ENCODE measurements around the gene ATP9A. TPM values are rescaled to one million over a fixed set of nuclear protein-coding genes. Genes with fewer than 3 reads are reported as not detected.

Gene ATP9A
- total and polyA plus RNA-seq, 5 donors from 2014 or later = 0.10 to 0.76 TPM; not detected in 3

- DNase-seq (peak; percentile 28 to 59 (median 49)), ATAC-seq (ENCODE audit: low read depth in 2 of 2) (peak in 1 of 2 donors; percentile 65)
- Histone ChIP-seq H3K9me3 (ENCODE audit: control insufficient read depth in 2 of 2, low read length in 2 of 2) (no peaks in the 10 kb centered on the region), H3K36me3 (ENCODE audit: control insufficient read depth, insufficient read depth, low read length) (no peaks in the 10 kb centered on the region), H3K4me1 (ENCODE audit: control insufficient read depth, insufficient read depth, low read length, poor library complexity, severe bottlenecking) (no peaks in the 10 kb centered on the region), H3K27ac (ENCODE audit: insufficient read depth, low read length, poor library complexity, severe bottlenecking) (no peak overlapping the region), H3K4me3 (ENCODE audit: low read depth, low read length) (no peak overlapping the region), H3K27me3 (ENCODE audit: control insufficient read depth, insufficient read depth, low read length) (no peaks in the 10 kb centered on the region)
- no peaks in the 10 kb centered on the region for H3K27me3 Mint-ChIP-seq
- H3K4me3 Mint-ChIP-seq = no peak overlapping the region
- H3K27ac Mint-ChIP-seq = peak overlapping the region in 1 of 3 donors; percentile 66
- H3K9me3 Mint-ChIP-seq = peaks cover 0 to 1% (median 0%) of the 10 kb centered on the region in 7 donors
- H3K36me3 Mint-ChIP-seq = no peaks in the 10 kb centered on the region
- peaks cover 0 to 7% (median under 1%) of the 10 kb centered on the region in 4 donors for H3K4me1 Mint-ChIP-seq
Measured at GRCh38 chr20:51624157-51624731, 143.9 kb downstream of the ATP9A start.

GRCh38 chr20:51623255-51623654 lies 144.9 kb downstream of the ATP9A start:
- H3K27ac Mint-ChIP-seq = no peak overlapping the region
- H3K4me3 Mint-ChIP-seq = no peak overlapping the region
- Histone ChIP-seq H3K36me3 (ENCODE audit: control insufficient read depth, insufficient read depth, low read length) (no peaks in the 10 kb centered on the region), H3K4me1 (ENCODE audit: control insufficient read depth, insufficient read depth, low read length, poor library complexity, severe bottlenecking) (no peaks in the 10 kb centered on the region), H3K27me3 (ENCODE audit: control insufficient read depth, insufficient read depth, low read length) (no peaks in the 10 kb centered on the region), H3K9me3 (ENCODE audit: control insufficient read depth in 2 of 2, low read length in 2 of 2) (no peaks in the 10 kb centered on the region), H3K27ac (ENCODE audit: insufficient read depth, low read length, poor library complexity, severe bottlenecking) (no peak overlapping the region), H3K4me3 (ENCODE audit: low read depth, low read length) (no peak overlapping the region)
- peaks cover 0 to 2% (median under 1%) of the 10 kb centered on the region in 4 donors for H3K4me1 Mint-ChIP-seq
- DNase-seq (no peak), ATAC-seq (ENCODE audit: low read depth in 2 of 2) (no peak)
- no peaks in the 10 kb centered on the region for H3K27me3 Mint-ChIP-seq
- H3K36me3 Mint-ChIP-seq = no peaks in the 10 kb centered on the region
- H3K9me3 Mint-ChIP-seq = peaks cover 0 to 1% (median 0%) of the 10 kb centered on the region in 7 donors

GRCh38 chr20:51622004-51622874 lies 146.0 kb downstream of the ATP9A start:
- Histone ChIP-seq H3K4me1 (ENCODE audit: control insufficient read depth, insufficient read depth, low read length, poor library complexity, severe bottlenecking) (no peaks in the 10 kb centered on the region), H3K4me3 (ENCODE audit: low read depth, low read length) (no peak overlapping the region), H3K9me3 (ENCODE audit: control insufficient read depth in 2 of 2, low read length in 2 of 2) (no peaks in the 10 kb centered on the region), H3K36me3 (ENCODE audit: control insufficient read depth, insufficient read depth, low read length) (no peaks in the 10 kb centered on the region), H3K27ac (ENCODE audit: insufficient read depth, low read length, poor library complexity, severe bottlenecking) (no peak overlapping the region), H3K27me3 (ENCODE audit: control insufficient read depth, insufficient read depth, low read length) (no peaks in the 10 kb centered on the region)
- H3K9me3 Mint-ChIP-seq = no peaks in the 10 kb centered on the region
- no peak overlapping the region for H3K4me3 Mint-ChIP-seq
- no peaks in the 10 kb centered on the region for H3K27me3 Mint-ChIP-seq
- peaks cover 0 to 2% (median under 1%) of the 10 kb centered on the region in 4 donors for H3K4me1 Mint-ChIP-seq
- no peak overlapping the region for H3K27ac Mint-ChIP-seq
- H3K36me3 Mint-ChIP-seq = no peaks in the 10 kb centered on the region
- ATAC-seq (ENCODE audit: low read depth in 2 of 2) (no peak), DNase-seq (no peak)

- no peak for ATAC-seq (ENCODE audit: low read depth in 2 of 2)
- H3K9me3 ChIP-seq (ENCODE audit: control insufficient read depth in 2 of 2, low read length in 2 of 2) = no peaks in the 10 kb centered on the region
- peak overlapping the region in 1 of 3 donors; percentile 33 for H3K27ac Mint-ChIP-seq
Measured at GRCh38 chr20:51620432-51620831, 147.8 kb downstream of the ATP9A start.

DNA sequence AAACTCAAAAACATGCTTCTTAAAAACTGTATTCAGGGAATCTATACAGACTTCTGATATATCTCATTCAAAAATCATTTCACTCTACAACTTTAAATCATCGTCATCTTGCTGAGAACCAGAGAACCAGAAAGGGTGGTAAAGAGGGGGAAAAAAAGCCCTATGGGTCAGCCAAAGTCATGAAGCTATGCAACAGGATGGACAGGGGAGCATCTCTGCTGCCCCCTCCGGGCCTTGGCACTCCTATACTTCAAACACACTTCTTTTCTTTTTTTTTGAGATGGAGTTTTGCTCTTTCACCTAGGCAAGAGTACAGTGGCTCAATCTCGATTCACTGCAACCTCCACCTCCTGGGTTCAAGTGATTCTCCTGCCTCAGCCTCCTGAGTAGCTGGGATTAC lies 152.1 kb downstream of the ATP9A start:
- Histone ChIP-seq H3K27ac (ENCODE audit: insufficient read depth, low read length, poor library complexity, severe bottlenecking) (no peak overlapping the region), H3K9me3 (ENCODE audit: control insufficient read depth in 2 of 2, low read length in 2 of 2) (no peaks in the 10 kb centered on the region), H3K36me3 (ENCODE audit: control insufficient read depth, insufficient read depth, low read length) (no peaks in the 10 kb centered on the region), H3K4me3 (ENCODE audit: low read depth, low read length) (no peak overlapping the region), H3K27me3 (ENCODE audit: control insufficient read depth, insufficient read depth, low read length) (no peaks in the 10 kb centered on the region), H3K4me1 (ENCODE audit: control insufficient read depth, insufficient read depth, low read length, poor library complexity, severe bottlenecking) (no peaks in the 10 kb centered on the region)
- H3K4me3 Mint-ChIP-seq = no peak overlapping the region
- peaks cover 7% of the 10 kb centered on the region for H3K27me3 Mint-ChIP-seq
- no peaks in the 10 kb centered on the region for H3K9me3 Mint-ChIP-seq
- H3K4me1 Mint-ChIP-seq = no peaks in the 10 kb centered on the region
- DNase-seq (no peak), ATAC-seq (ENCODE audit: low read depth in 2 of 2) (no peak)
- H3K36me3 Mint-ChIP-seq = no peaks in the 10 kb centered on the region
- H3K27ac Mint-ChIP-seq = no peak overlapping the region

More at GRCh38 chr20:51620432-51620831, 147.8 kb downstream of the ATP9A start:
- no peak for DNase-seq
- H3K4me3 Mint-ChIP-seq = no peak overlapping the region
- H3K27me3 Mint-ChIP-seq = no peaks in the 10 kb centered on the region
- H3K4me1 Mint-ChIP-seq = peaks cover 0 to 2% (median under 1%) of the 10 kb centered on the region in 4 donors
- H3K9me3 Mint-ChIP-seq = no peaks in the 10 kb centered on the region
- no peaks in the 10 kb centered on the region for H3K36me3 Mint-ChIP-seq
- no peaks in the 10 kb centered on the region for H3K27me3 ChIP-seq (ENCODE audit: control insufficient read depth, insufficient read depth, low read length)
- no peaks in the 10 kb centered on the region for H3K36me3 ChIP-seq (ENCODE audit: control insufficient read depth, insufficient read depth, low read length)
- H3K27ac ChIP-seq (ENCODE audit: insufficient read depth, low read length, poor library complexity, severe bottlenecking) = no peak overlapping the region
- H3K4me3 ChIP-seq (ENCODE audit: low read depth, low read length) = no peak overlapping the region
- no peaks in the 10 kb centered on the region for H3K4me1 ChIP-seq (ENCODE audit: control insufficient read depth, insufficient read depth, low read length, poor library complexity, severe bottlenecking)

- H3K27ac Mint-ChIP-seq = no peak overlapping the region
- no peaks in the 10 kb centered on the region for H3K36me3 Mint-ChIP-seq
- Histone ChIP-seq H3K27ac (ENCODE audit: insufficient read depth, low read length, poor library complexity, severe bottlenecking) (no peak overlapping the region), H3K4me3 (ENCODE audit: low read depth, low read length) (no peak overlapping the region), H3K27me3 (ENCODE audit: control insufficient read depth, insufficient read depth, low read length) (no peaks in the 10 kb centered on the region), H3K9me3 (ENCODE audit: control insufficient read depth in 2 of 2, low read length in 2 of 2) (no peaks in the 10 kb centered on the region), H3K4me1 (ENCODE audit: control insufficient read depth, insufficient read depth, low read length, poor library complexity, severe bottlenecking) (peaks cover 7% of the 10 kb centered on the region), H3K36me3 (ENCODE audit: control insufficient read depth, insufficient read depth, low read length) (no peaks in the 10 kb centered on the region)
- H3K4me3 Mint-ChIP-seq = no peak overlapping the region
- H3K9me3 Mint-ChIP-seq = no peaks in the 10 kb centered on the region
- H3K4me1 Mint-ChIP-seq = peaks cover 0 to 13% (median 1%) of the 10 kb centered on the region in 4 donors
- no peak for DNase-seq
- ATAC-seq (ENCODE audit: low read depth in 2 of 2) = no peak
- H3K27me3 Mint-ChIP-seq = peaks cover 7% of the 10 kb centered on the region
Measured at GRCh38 chr20:51614687-51615086, 153.5 kb downstream of the ATP9A start.

DNA sequence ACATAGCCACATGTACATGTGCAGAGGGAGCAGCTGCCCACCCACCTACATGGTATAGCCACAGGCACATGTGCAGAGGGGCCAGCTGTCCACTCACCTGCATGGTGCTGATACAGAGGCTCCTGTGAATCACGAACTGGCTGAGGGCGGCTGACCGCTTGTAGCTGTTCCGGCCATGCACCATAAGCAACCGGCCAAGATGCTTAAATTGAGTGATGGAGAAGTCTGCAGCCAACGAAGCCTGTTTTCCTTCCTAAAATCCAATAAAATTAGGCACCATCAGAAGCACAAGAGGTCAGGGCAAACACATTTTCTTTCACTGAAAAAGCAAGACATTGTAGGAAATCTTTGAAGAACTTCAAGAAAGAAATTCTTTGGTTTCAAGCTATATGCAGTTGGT lies 154.6 kb downstream of the ATP9A start:
- Mint-ChIP-seq H3K4me1 (peaks cover 0 to 20% (median 1%) of the 10 kb centered on the region in 4 donors), H3K27me3 (peaks cover 7% of the 10 kb centered on the region), H3K36me3 (no peaks in the 10 kb centered on the region), H3K9me3 (no peaks in the 10 kb centered on the region), H3K4me3 (no peak overlapping the region), H3K27ac (no peak overlapping the region)
- no peaks in the 10 kb centered on the region for H3K36me3 ChIP-seq (ENCODE audit: control insufficient read depth, insufficient read depth, low read length)
- no peak for DNase-seq
- no peaks in the 10 kb centered on the region for H3K9me3 ChIP-seq (ENCODE audit: control insufficient read depth in 2 of 2, low read length in 2 of 2)
- ATAC-seq (ENCODE audit: low read depth in 2 of 2) = no peak
- H3K27me3 ChIP-seq (ENCODE audit: control insufficient read depth, insufficient read depth, low read length) = no peaks in the 10 kb centered on the region
- no peak overlapping the region for H3K27ac ChIP-seq (ENCODE audit: insufficient read depth, low read length, poor library complexity, severe bottlenecking)
- H3K4me3 ChIP-seq (ENCODE audit: low read depth, low read length) = no peak overlapping the region
- H3K4me1 ChIP-seq (ENCODE audit: control insufficient read depth, insufficient read depth, low read length, poor library complexity, severe bottlenecking) = peaks cover 7% of the 10 kb centered on the region
